Measurements from ENCODE around the gene HELZ. TPM values are rescaled to one million over a fixed set of nuclear protein-coding genes. Genes with fewer than 3 reads are reported as not detected.

HELZ gene
- total and polyA plus RNA-seq, 2 donors from 2014 or later = 2.8 to 58.8 TPM

DNA sequence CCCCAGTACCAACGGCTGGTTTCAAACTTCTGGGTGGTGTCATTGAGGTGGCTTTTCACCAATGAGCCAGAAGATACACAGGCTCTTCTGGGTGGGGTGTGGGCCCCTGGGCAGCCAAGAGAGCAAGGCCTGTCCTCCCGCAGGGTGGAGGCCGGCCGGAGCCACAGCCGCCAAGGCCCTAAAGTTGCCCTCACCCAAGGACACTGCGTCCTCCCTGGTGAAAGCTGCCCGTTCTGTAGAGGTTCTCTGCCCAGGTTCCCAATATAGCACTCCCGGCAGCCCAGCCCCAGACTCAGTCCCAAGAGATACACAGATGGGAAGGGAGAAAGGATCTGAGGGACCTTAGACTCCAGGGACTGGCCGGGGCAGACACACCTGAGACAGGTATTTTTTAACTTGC lies 211.4 kb downstream of the HELZ start:
- intact Hi-C loops (cut with DNase I) = no loop called here
- H3K9ac ChIP-seq (ENCODE audit: low read length in 3 of 3) = no peak overlapping the region
- no peaks in the 10 kb centered on the region for H3K36me3 ChIP-seq (ENCODE audit: control insufficient read depth in 2 of 3, insufficient read depth in 3 of 3, low read length in 3 of 3)
- no peak for FAIRE-seq
- no peak overlapping the region for H3K4me3 ChIP-seq (ENCODE audit: low read length in 3 of 3)
- peak in 1 of 5 donors; percentile 55 for DNase-seq
- H3K27me3 ChIP-seq (ENCODE audit: control insufficient read depth, insufficient read depth, low read length) = no peaks in the 10 kb centered on the region
- H3K27ac ChIP-seq (ENCODE audit: low read depth in 2 of 2, low read length in 2 of 2) = no peak overlapping the region
- TF ChIP-seq, protein P1, sequence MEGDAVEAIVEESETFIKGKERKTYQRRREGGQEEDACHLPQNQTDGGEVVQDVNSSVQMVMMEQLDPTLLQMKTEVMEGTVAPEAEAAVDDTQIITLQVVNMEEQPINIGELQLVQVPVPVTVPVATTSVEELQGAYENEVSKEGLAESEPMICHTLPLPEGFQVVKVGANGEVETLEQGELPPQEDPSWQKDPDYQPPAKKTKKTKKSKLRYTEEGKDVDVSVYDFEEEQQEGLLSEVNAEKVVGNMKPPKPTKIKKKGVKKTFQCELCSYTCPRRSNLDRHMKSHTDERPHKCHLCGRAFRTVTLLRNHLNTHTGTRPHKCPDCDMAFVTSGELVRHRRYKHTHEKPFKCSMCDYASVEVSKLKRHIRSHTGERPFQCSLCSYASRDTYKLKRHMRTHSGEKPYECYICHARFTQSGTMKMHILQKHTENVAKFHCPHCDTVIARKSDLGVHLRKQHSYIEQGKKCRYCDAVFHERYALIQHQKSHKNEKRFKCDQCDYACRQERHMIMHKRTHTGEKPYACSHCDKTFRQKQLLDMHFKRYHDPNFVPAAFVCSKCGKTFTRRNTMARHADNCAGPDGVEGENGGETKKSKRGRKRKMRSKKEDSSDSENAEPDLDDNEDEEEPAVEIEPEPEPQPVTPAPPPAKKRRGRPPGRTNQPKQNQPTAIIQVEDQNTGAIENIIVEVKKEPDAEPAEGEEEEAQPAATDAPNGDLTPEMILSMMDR (IDR thresholded peaks at IDR 0.05; ENCODE audit: borderline replicate concordance, extremely low read depth, insufficient read depth) = no peak
- H3K4me1 ChIP-seq (ENCODE audit: control insufficient read depth in 2 of 3, insufficient read depth in 2 of 3, low read depth in 1 of 3, low read length in 3 of 3) = no peaks in the 10 kb centered on the region
- no peaks in the 10 kb centered on the region for H3K9me3 ChIP-seq (ENCODE audit: control insufficient read depth in 2 of 3, insufficient read depth in 1 of 3, low read length in 3 of 3)

DNA sequence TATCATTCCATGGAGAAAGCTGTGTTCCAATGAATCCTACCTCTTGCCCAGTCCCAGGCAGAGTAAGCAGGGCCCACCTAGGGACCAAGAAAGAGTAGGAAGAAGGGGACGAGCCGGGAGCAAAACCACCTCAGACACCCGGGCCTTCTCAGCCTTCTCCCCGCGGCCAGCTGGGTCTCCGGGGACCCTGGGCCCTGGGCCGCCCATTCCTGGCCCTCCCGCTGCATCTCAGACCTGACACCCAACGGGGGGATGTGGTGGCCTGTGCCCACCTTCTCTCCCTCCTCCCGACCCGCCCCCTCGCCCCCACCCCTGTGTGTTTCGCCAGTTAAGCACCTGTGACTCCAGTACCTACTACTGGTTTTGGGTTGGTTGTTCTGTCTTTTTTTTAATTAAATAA lies 212.0 kb downstream of the HELZ start:
- Histone ChIP-seq H3K9me3 (ENCODE audit: control insufficient read depth in 2 of 3, insufficient read depth in 1 of 3, low read length in 3 of 3) (no peaks in the 10 kb centered on the region), H3K4me3 (ENCODE audit: low read length in 3 of 3) (no peak overlapping the region), H3K36me3 (ENCODE audit: control insufficient read depth in 2 of 3, insufficient read depth in 3 of 3, low read length in 3 of 3) (no peaks in the 10 kb centered on the region), H3K27ac (ENCODE audit: low read depth in 2 of 2, low read length in 2 of 2) (no peak overlapping the region), H3K4me1 (ENCODE audit: control insufficient read depth in 2 of 3, insufficient read depth in 2 of 3, low read depth in 1 of 3, low read length in 3 of 3) (no peaks in the 10 kb centered on the region), H3K27me3 (ENCODE audit: control insufficient read depth, insufficient read depth, low read length) (no peaks in the 10 kb centered on the region), H3K9ac (ENCODE audit: low read length in 3 of 3) (no peak overlapping the region)
- DNase-seq = no peak
- intact Hi-C loops (cut with DNase I) = no loop called here
- TF ChIP-seq, protein P1 (IDR thresholded peaks at IDR 0.05; ENCODE audit: borderline replicate concordance, extremely low read depth, insufficient read depth) = no peak
- FAIRE-seq = no peak

DNA sequence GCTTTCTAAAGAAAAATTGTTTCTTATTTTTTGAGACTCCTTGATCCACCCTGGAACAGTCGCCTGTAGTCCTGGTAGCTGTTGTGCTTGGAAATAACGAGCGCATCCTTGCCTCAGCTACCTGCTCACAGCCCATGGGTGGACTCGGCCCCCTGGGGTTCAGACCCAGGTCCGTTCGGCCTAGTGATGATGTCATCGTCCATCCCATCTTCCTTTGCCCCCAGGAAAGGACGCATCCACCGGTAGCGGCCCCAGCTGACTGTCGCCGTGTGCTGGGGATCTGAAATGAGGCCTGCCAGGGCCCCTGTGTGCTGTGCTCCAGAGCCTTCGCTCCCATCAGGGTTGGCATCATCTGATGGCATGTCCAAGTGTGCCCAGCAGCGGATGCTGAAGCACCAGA lies 212.6 kb downstream of the HELZ start:
- no peak for FAIRE-seq
- Histone ChIP-seq H3K4me1 (ENCODE audit: control insufficient read depth in 2 of 3, insufficient read depth in 2 of 3, low read depth in 1 of 3, low read length in 3 of 3) (no peaks in the 10 kb centered on the region), H3K36me3 (ENCODE audit: control insufficient read depth in 2 of 3, insufficient read depth in 3 of 3, low read length in 3 of 3) (no peaks in the 10 kb centered on the region), H3K4me3 (ENCODE audit: low read length in 3 of 3) (no peak overlapping the region), H3K9me3 (ENCODE audit: control insufficient read depth in 2 of 3, insufficient read depth in 1 of 3, low read length in 3 of 3) (no peaks in the 10 kb centered on the region), H3K27me3 (ENCODE audit: control insufficient read depth, insufficient read depth, low read length) (no peaks in the 10 kb centered on the region), H3K27ac (ENCODE audit: low read depth in 2 of 2, low read length in 2 of 2) (no peak overlapping the region), H3K9ac (ENCODE audit: low read length in 3 of 3) (no peak overlapping the region)
- no peak for DNase-seq
- intact Hi-C loops (cut with DNase I) = no loop called here
- TF ChIP-seq, protein P1 (IDR thresholded peaks at IDR 0.05; ENCODE audit: borderline replicate concordance, extremely low read depth, insufficient read depth) = no peak

DNA sequence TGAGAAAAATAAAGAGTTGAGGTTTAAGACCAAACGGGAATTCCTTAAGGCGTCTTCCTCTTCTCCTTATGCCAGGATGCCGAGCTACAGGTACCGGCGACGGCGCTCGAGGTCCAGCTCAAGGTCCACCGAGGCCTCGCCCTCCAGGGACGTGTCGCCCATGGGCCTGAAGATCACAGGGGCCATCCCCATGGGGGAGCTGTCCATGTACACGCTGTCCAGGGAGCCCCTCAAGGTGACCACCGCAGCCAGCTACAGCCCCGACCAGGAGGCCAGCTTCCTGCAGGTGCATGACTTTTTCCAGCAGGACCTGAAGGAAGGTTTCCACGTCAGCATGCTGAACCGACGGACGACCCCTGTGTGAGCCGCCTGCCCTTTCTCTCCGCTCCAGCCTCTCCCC lies 214.4 kb downstream of the HELZ start:
- intact Hi-C loops (cut with DNase I) = no loop called here
- no peak overlapping the region for H3K27ac ChIP-seq (ENCODE audit: low read depth in 2 of 2, low read length in 2 of 2)
- TF ChIP-seq, protein P1 (IDR thresholded peaks at IDR 0.05; ENCODE audit: borderline replicate concordance, extremely low read depth, insufficient read depth) = no peak
- H3K4me1 ChIP-seq (ENCODE audit: control insufficient read depth in 2 of 3, insufficient read depth in 2 of 3, low read depth in 1 of 3, low read length in 3 of 3) = no peaks in the 10 kb centered on the region
- no peaks in the 10 kb centered on the region for H3K27me3 ChIP-seq (ENCODE audit: control insufficient read depth, insufficient read depth, low read length)
- no peak overlapping the region for H3K4me3 ChIP-seq (ENCODE audit: low read length in 3 of 3)
- FAIRE-seq = no peak
- H3K9ac ChIP-seq (ENCODE audit: low read length in 3 of 3) = no peak overlapping the region
- DNase-seq = peak in 1 of 5 donors; percentile 60
- no peaks in the 10 kb centered on the region for H3K36me3 ChIP-seq (ENCODE audit: control insufficient read depth in 2 of 3, insufficient read depth in 3 of 3, low read length in 3 of 3)
- no peaks in the 10 kb centered on the region for H3K9me3 ChIP-seq (ENCODE audit: control insufficient read depth in 2 of 3, insufficient read depth in 1 of 3, low read length in 3 of 3)

All from kidney (tissue), 14 donors.